Measurements from ENCODE around the gene RFX4. TPM values are rescaled to one million over a fixed set of nuclear protein-coding genes. Genes with fewer than 3 reads are reported as not detected.

The RFX4 gene
- total RNA-seq, 1 experiment from 2014 or later: not detected

- ChIA-PET RAD21 (ENCODE audit: low non-redundant PET in 1 of 2, low total read pairs in 2 of 2, uncharacterized antibody in 2 of 2, unreplicated experiment in 2 of 2) (no interaction called here), CTCF (no interaction called here), POLR2A (no interaction called here)
- no peak for TF ChIP-seq EZH2 (IDR thresholded peaks at IDR 0.05)
- no peak for TF ChIP-seq ZBTB33 (IDR thresholded peaks at IDR 0.05; ENCODE audit: extremely low read depth, insufficient replicate concordance, low read length)
- TF ChIP-seq CEBPB (IDR thresholded peaks at IDR 0.05; ENCODE audit: low read depth): no peak
- no peak for TF ChIP-seq ZFX (IDR thresholded peaks at IDR 0.05)
- no peak for TF ChIP-seq SIN3A (IDR thresholded peaks at IDR 0.05; ENCODE audit: low read depth)
- no peaks in the 10 kb centered on the region for H3K79me2 ChIP-seq (ENCODE audit: insufficient read depth, low read length)
- no peak overlapping the region for H3K27ac ChIP-seq (ENCODE audit: low read depth, low read length)
- peaks cover 22 to 35% of the 10 kb centered on the region in 2 experiments for H3K4me1 ChIP-seq (ENCODE audit: control insufficient read depth in 1 of 2, insufficient read depth in 2 of 2, low read length in 2 of 2)
- no peak for DNase-seq (ENCODE audit: low read depth, low spot score)
- H3K4me3 ChIP-seq (replicated peaks in 1 of 2; ENCODE audit: low read depth in 1 of 2, low read length in 2 of 2): no peak overlapping the region
- BruUV-seq (replicated peaks): no TSS peak
- ATAC-seq: no peak
- no peak overlapping the region for H3K9ac ChIP-seq (ENCODE audit: low read length)
- H3K36me3 ChIP-seq (ENCODE audit: control insufficient read depth in 1 of 2, insufficient read depth in 2 of 2, low read length in 2 of 2): no peaks in the 10 kb centered on the region
- no peak overlapping the region for H2AFZ ChIP-seq (ENCODE audit: low read depth, low read length, poor library complexity, severe bottlenecking)
- no peak overlapping the region for H3K4me2 ChIP-seq (ENCODE audit: low read length)
- intact Hi-C loops (cut with micrococcal nuclease): no loop called here
- no peaks in the 10 kb centered on the region for H3K9me2 ChIP-seq (ENCODE audit: insufficient read depth)
- H3K27me3 ChIP-seq (ENCODE audit: insufficient read depth, low read length): no peaks in the 10 kb centered on the region
- H3K9me3 ChIP-seq (ENCODE audit: control insufficient read depth in 1 of 2, insufficient read depth in 1 of 2, low read depth in 1 of 2, low read length in 2 of 2): no peaks in the 10 kb centered on the region
- no peaks in the 10 kb centered on the region for H4K20me1 ChIP-seq (ENCODE audit: insufficient read depth)
These were observed 49.0 kb downstream of the RFX4 start for GRCh38 chr12:106631797-106632196.

- no peaks in the 10 kb centered on the region for H3K79me2 ChIP-seq (ENCODE audit: insufficient read depth, low read length)
- H3K4me2 ChIP-seq (ENCODE audit: low read length): peak overlapping the region; percentile 67
- H3K9me3 ChIP-seq (ENCODE audit: control insufficient read depth in 1 of 2, insufficient read depth in 1 of 2, low read depth in 1 of 2, low read length in 2 of 2): no peaks in the 10 kb centered on the region
- no peak overlapping the region for H2AFZ ChIP-seq (ENCODE audit: low read depth, low read length, poor library complexity, severe bottlenecking)
- peak; percentile 43 for DNase-seq (ENCODE audit: low read depth, low spot score)
- H3K9me2 ChIP-seq (ENCODE audit: insufficient read depth): no peaks in the 10 kb centered on the region
- BruUV-seq (replicated peaks): no TSS peak
- intact Hi-C loops (cut with micrococcal nuclease): no loop called here
- H3K4me1 ChIP-seq (ENCODE audit: control insufficient read depth in 1 of 2, insufficient read depth in 2 of 2, low read length in 2 of 2): peaks cover 22 to 35% of the 10 kb centered on the region in 2 experiments
- RAD21 ChIA-PET (ENCODE audit: low non-redundant PET in 1 of 2, low total read pairs in 2 of 2, uncharacterized antibody in 2 of 2, unreplicated experiment in 2 of 2): no interaction called here
- H4K20me1 ChIP-seq (ENCODE audit: insufficient read depth): no peaks in the 10 kb centered on the region
- no peak overlapping the region for H3K9ac ChIP-seq (ENCODE audit: low read length)
- peak; percentile 79 for ATAC-seq
- no peaks in the 10 kb centered on the region for H3K27me3 ChIP-seq (ENCODE audit: insufficient read depth, low read length)
- POLR2A ChIA-PET: no interaction called here
- H3K36me3 ChIP-seq (ENCODE audit: control insufficient read depth in 1 of 2, insufficient read depth in 2 of 2, low read length in 2 of 2): no peaks in the 10 kb centered on the region
- CTCF ChIA-PET: no interaction called here
- peak overlapping the region in 1 of 2 experiments; percentile 17; a peak in 1 of 4 replicates for H3K4me3 ChIP-seq (replicated peaks in 1 of 2; ENCODE audit: low read depth in 1 of 2, low read length in 2 of 2)
- H3K27ac ChIP-seq (ENCODE audit: low read depth, low read length): no peak overlapping the region
- no peak for TF ChIP-seq POLR2A (IDR thresholded peaks at IDR 0.05; ENCODE audit: borderline replicate concordance, extremely low read depth, insufficient read depth, insufficient read length)
- TF ChIP-seq TCF7L2 (IDR thresholded peaks at IDR 0.05; ENCODE audit: borderline replicate concordance, extremely low read depth, insufficient read depth, insufficient read length): no peak
- no peak for TF ChIP-seq EZH2phosphoT487 (IDR thresholded peaks at IDR 0.05; ENCODE audit: borderline replicate concordance)
- TF ChIP-seq CEBPB (IDR thresholded peaks at IDR 0.05; ENCODE audit: low read depth): no peak
- TF ChIP-seq ZBTB33 (IDR thresholded peaks at IDR 0.05; ENCODE audit: extremely low read depth, insufficient replicate concordance, low read length): no peak
- TF ChIP-seq SRF (IDR thresholded peaks at IDR 0.05; ENCODE audit: low read depth): no peak
- no peak for TF ChIP-seq POLR2AphosphoS5 (IDR thresholded peaks at IDR 0.05; ENCODE audit: low read depth, low read length)
- TF ChIP-seq, protein P1, sequence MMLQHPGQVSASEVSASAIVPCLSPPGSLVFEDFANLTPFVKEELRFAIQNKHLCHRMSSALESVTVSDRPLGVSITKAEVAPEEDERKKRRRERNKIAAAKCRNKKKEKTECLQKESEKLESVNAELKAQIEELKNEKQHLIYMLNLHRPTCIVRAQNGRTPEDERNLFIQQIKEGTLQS (IDR thresholded peaks at IDR 0.05): no peak
- peak; percentile 44; the same call in 1 of the 2 replicates for TF ChIP-seq JUND (IDR thresholded peaks at IDR 0.05)
- TF ChIP-seq EZH2 (IDR thresholded peaks at IDR 0.05): no peak
- TF ChIP-seq ZNF274 (IDR thresholded peaks at IDR 0.05; ENCODE audit: low read depth, low read length): no peak
- no peak for TF ChIP-seq EGR1 (IDR thresholded peaks at IDR 0.05; ENCODE audit: low read depth)
- no peak for TF ChIP-seq RAD21 (IDR thresholded peaks at IDR 0.05; ENCODE audit: low read depth)
- no peak for TF ChIP-seq YY1 (IDR thresholded peaks at IDR 0.05; ENCODE audit: extremely low read depth, insufficient replicate concordance, low read depth, low read length)
- TF ChIP-seq MAX (IDR thresholded peaks at IDR 0.05): no peak
These were observed 50.1 kb downstream of the RFX4 start for GRCh38 chr12:106632797-106633450.

All from HCT116 (cell line).